ENCODE results near the gene VWDE.
"Not testable (repeated sequence)": the region's sequence is repeated elsewhere in the genome, so short reads cannot be mapped to it uniquely, and the experiment has no call there.

VWDE gene

DNA sequence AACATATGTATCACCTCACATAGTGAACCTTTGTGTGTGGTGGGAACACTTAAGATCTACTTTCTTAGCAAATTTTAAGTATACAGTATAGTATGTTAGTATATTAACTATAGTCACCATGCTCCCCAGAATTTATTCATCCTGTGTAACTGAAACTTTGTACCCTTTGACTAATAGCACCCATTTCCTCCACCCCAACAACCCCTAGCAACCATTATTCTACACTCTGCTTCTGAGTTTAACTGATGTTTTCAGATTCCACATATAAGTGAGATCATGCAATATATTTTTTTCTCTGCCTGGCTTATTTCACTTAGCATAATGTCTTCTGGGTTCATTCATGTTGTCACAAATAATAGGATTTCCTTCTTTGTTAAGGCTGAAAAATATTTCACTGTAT, 6.9 kb upstream of the VWDE start:
- DNase-seq (ENCODE audit: extremely low spot score), result no peak
- ChIA-PET POLR2A (no interaction called here), CTCF (no interaction called here)
- TF ChIP-seq LEF1 (IDR thresholded peaks at IDR 0.05; ENCODE audit: borderline replicate concordance) (no peak), HDGF (IDR thresholded peaks at IDR 0.05; ENCODE audit: borderline replicate concordance) (no peak), BHLHE40 (IDR thresholded peaks at IDR 0.05; ENCODE audit: borderline replicate concordance) (no peak), NFRKB (IDR thresholded peaks at IDR 0.05) (no peak), SP1 (IDR thresholded peaks at IDR 0.05) (no peak), ZNF384 (IDR thresholded peaks at IDR 0.05) (no peak), L3MBTL2 (conservative IDR thresholded peaks at IDR 0.05) (no peak), FOXM1 (IDR thresholded peaks at IDR 0.05; ENCODE audit: borderline replicate concordance) (no peak), CTBP1 (IDR thresholded peaks at IDR 0.05; ENCODE audit: borderline replicate concordance) (no peak), ELF4 (IDR thresholded peaks at IDR 0.05) (no peak), TARDBP (IDR thresholded peaks at IDR 0.05) (no peak), ARNT (IDR thresholded peaks at IDR 0.05) (no peak), FOXA1 (IDR thresholded peaks at IDR 0.05) (no peak), FOXK2 (IDR thresholded peaks at IDR 0.05) (no peak), SUZ12 (IDR thresholded peaks at IDR 0.05) (no peak)
- TF ChIP-seq, protein P1, sequence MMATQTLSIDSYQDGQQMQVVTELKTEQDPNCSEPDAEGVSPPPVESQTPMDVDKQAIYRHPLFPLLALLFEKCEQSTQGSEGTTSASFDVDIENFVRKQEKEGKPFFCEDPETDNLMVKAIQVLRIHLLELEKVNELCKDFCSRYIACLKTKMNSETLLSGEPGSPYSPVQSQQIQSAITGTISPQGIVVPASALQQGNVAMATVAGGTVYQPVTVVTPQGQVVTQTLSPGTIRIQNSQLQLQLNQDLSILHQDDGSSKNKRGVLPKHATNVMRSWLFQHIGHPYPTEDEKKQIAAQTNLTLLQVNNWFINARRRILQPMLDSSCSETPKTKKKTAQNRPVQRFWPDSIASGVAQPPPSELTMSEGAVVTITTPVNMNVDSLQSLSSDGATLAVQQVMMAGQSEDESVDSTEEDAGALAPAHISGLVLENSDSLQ (IDR thresholded peaks at IDR 0.05), result no peak

DNA sequence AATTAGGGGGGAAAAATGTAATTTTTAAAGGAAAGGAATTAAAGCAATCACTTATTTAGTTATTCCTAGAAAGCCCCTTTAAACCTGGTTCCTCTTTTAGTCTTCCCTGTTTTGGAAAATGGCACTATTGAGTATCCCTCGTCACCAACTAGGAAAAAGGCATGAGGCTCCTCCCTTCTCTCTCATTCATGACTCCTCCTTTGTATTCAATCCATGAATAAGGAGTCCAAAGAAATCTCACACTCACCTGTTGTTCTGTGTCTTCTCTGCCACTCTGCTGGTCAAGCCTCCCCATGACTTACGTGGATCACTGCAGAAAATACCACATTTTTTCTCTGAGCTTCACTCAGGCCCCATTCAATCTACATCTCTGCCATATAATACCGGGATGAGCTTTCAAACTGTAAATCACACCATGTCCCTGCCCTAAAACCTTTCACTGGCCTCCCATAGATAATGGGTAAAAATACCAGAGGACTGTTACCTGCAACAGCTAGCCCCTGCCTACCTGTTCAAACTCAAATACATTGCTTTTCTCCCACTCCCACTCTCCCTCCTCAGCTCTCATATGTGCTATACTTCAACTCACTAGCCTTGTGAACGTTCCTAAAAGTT, 5.5 kb upstream of the VWDE start:
- DNase-seq (ENCODE audit: extremely low spot score), result no peak
- POLR2A ChIA-PET, result no interaction called here
- CTCF ChIA-PET, result interaction anchor here (1.0 kb wide), 1 partner anchor 49 kb away, joined by 3 read pairs; no protein-coding TSS in a partner anchor
- TF ChIP-seq LEF1 (IDR thresholded peaks at IDR 0.05; ENCODE audit: borderline replicate concordance), result no peak
- TF ChIP-seq ZNF384 (IDR thresholded peaks at IDR 0.05), result no peak

- POLR2A ChIA-PET; CTCF ChIA-PET; DNase-seq (ENCODE audit: extremely low spot score): not testable (repeated sequence)
These were observed 4.0 kb upstream of the VWDE start for GRCh38 chr7:12407652-12408051.

GRCh38 chr7:12402365-12402725, 1.3 kb downstream of the VWDE start:
- no peak for DNase-seq (ENCODE audit: extremely low spot score)
- TF ChIP-seq, protein P1 (IDR thresholded peaks at IDR 0.05), result no peak
- TF ChIP-seq FOXK2 (IDR thresholded peaks at IDR 0.05), result no peak
- TF ChIP-seq L3MBTL2 (conservative IDR thresholded peaks at IDR 0.05), result no peak
- no peak for TF ChIP-seq CTBP1 (IDR thresholded peaks at IDR 0.05; ENCODE audit: borderline replicate concordance)
- ChIA-PET CTCF (no interaction called here), POLR2A (no interaction called here)

GRCh38 chr7:12401538-12402364, 1.9 kb downstream of the VWDE start:
- no peak for DNase-seq (ENCODE audit: extremely low spot score)
- ChIA-PET CTCF (no interaction called here), POLR2A (no interaction called here)
- TF ChIP-seq LEF1 (IDR thresholded peaks at IDR 0.05; ENCODE audit: borderline replicate concordance) (no peak), HDGF (IDR thresholded peaks at IDR 0.05; ENCODE audit: borderline replicate concordance) (no peak), BHLHE40 (IDR thresholded peaks at IDR 0.05; ENCODE audit: borderline replicate concordance) (no peak), SP1 (IDR thresholded peaks at IDR 0.05) (no peak), ELF4 (IDR thresholded peaks at IDR 0.05) (no peak), CTBP1 (IDR thresholded peaks at IDR 0.05; ENCODE audit: borderline replicate concordance) (no peak), FOXA1 (IDR thresholded peaks at IDR 0.05) (no peak), TARDBP (IDR thresholded peaks at IDR 0.05) (no peak), ZNF384 (IDR thresholded peaks at IDR 0.05) (no peak), ARNT (IDR thresholded peaks at IDR 0.05) (no peak), FOXM1 (IDR thresholded peaks at IDR 0.05; ENCODE audit: borderline replicate concordance) (no peak), SUZ12 (IDR thresholded peaks at IDR 0.05) (no peak)
- TF ChIP-seq, protein P1 (IDR thresholded peaks at IDR 0.05), result no peak

- TF ChIP-seq CTBP1 (IDR thresholded peaks at IDR 0.05; ENCODE audit: borderline replicate concordance), result no peak
- no peak for TF ChIP-seq FOXK2 (IDR thresholded peaks at IDR 0.05)
- no peak for TF ChIP-seq NFRKB (IDR thresholded peaks at IDR 0.05)
- TF ChIP-seq LEF1 (IDR thresholded peaks at IDR 0.05; ENCODE audit: borderline replicate concordance), result no peak
- DNase-seq (ENCODE audit: extremely low spot score), result no peak
- POLR2A ChIA-PET, result no interaction called here
- CTCF ChIA-PET, result no interaction called here
These were observed 5.5 kb downstream of the VWDE start for GRCh38 chr7:12398186-12398585.

DNA sequence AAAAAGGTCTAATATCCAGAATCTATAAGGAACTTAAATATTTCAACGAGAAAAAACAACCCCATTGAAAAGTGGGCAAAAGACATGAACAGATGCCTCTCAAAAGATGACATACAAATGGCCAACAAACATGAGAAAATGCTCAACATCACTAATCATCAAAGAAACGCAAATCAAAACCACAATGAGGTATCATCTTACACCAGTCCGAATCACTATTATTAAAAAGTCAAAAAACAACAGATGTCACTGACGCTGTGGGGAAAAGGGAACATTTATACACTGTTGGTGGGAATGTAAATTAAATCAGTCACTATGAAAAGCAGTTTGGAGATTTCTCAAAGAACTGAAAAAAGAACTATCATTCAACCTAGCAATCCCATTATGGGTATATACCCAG, 6.0 kb downstream of the VWDE start:
- POLR2A ChIA-PET, result no interaction called here
- DNase-seq (ENCODE audit: extremely low spot score), result no peak
- TF ChIP-seq L3MBTL2 (conservative IDR thresholded peaks at IDR 0.05) (no peak), SP1 (IDR thresholded peaks at IDR 0.05) (no peak), FOXM1 (IDR thresholded peaks at IDR 0.05; ENCODE audit: borderline replicate concordance) (no peak), ZNF384 (IDR thresholded peaks at IDR 0.05) (no peak), BHLHE40 (IDR thresholded peaks at IDR 0.05; ENCODE audit: borderline replicate concordance) (no peak), ELF4 (IDR thresholded peaks at IDR 0.05) (no peak), SUZ12 (IDR thresholded peaks at IDR 0.05) (no peak), ARNT (IDR thresholded peaks at IDR 0.05) (no peak), FOXA1 (IDR thresholded peaks at IDR 0.05) (no peak), HDGF (IDR thresholded peaks at IDR 0.05; ENCODE audit: borderline replicate concordance) (no peak), CTBP1 (IDR thresholded peaks at IDR 0.05; ENCODE audit: borderline replicate concordance) (no peak), FOXK2 (IDR thresholded peaks at IDR 0.05) (no peak), TARDBP (IDR thresholded peaks at IDR 0.05) (no peak), LEF1 (IDR thresholded peaks at IDR 0.05; ENCODE audit: borderline replicate concordance) (no peak), NFRKB (IDR thresholded peaks at IDR 0.05) (no peak)
- TF ChIP-seq, protein P1 (IDR thresholded peaks at IDR 0.05), result no peak
- CTCF ChIA-PET, result no interaction called here

- CTCF ChIA-PET; DNase-seq (ENCODE audit: extremely low spot score); POLR2A ChIA-PET: not testable (repeated sequence)
These were observed 7.0 kb downstream of the VWDE start for GRCh38 chr7:12396670-12397069.

All from HEK293T (cell line).